Measurements from ENCODE around the gene KRTAP1-4.
"Not testable (repeated sequence)": the region's sequence is repeated elsewhere in the genome, so short reads cannot be mapped to it uniquely, and the experiment has no call there.

KRTAP1-4 gene

GRCh38 chr17:41046735-41047465 is 16.9 kb upstream of the KRTAP1-4 start, which contains the start of gene KRTAP2-1:
TSS of gene KRTAP2-1 (minus strand) at chr17:41047316. CDS start at chr17:41047267, 49 bp downstream.
- not testable (repeated sequence) for DNase-seq

GRCh38 chr17:41042953-41043352 is 13.0 kb upstream of the KRTAP1-4 start:
- DNase-seq: no peak

- not testable (repeated sequence) for DNase-seq
Observed at GRCh38 chr17:41040783-41041571, 11.0 kb upstream of the KRTAP1-4 start, which contains the start of gene KRTAP1-1. TSS of gene KRTAP1-1 (minus strand) at chr17:41041450. CDS start at chr17:41041397, 53 bp downstream.

GRCh38 chr17:41037853-41038350 is 7.9 kb upstream of the KRTAP1-4 start:
- no peak for DNase-seq

- DNase-seq: not testable (repeated sequence)
Observed at GRCh38 chr17:41034346-41034935, 4.4 kb upstream of the KRTAP1-4 start, which contains the start of gene KRTAP1-3. TSS of gene KRTAP1-3 (minus strand) at chr17:41034874. CDS start at chr17:41034821, 53 bp downstream.

- no peak for DNase-seq
Observed at GRCh38 chr17:41026715-41027471, 3.1 kb downstream of the KRTAP1-4 start, which contains the start of gene KRTAP1-5. TSS of gene KRTAP1-5 (minus strand) at chr17:41027208. CDS start at chr17:41027155, 53 bp downstream.

GRCh38 chr17:41024697-41025096 is 5.3 kb downstream of the KRTAP1-4 start:
- no peak for DNase-seq

- no peak for DNase-seq
Observed at GRCh38 chr17:41020336-41020735, 9.7 kb downstream of the KRTAP1-4 start.

GRCh38 chr17:41019415-41019814 is 10.6 kb downstream of the KRTAP1-4 start:
- no peak for DNase-seq

- DNase-seq: no peak
Observed at GRCh38 chr17:41018541-41018940, 11.5 kb downstream of the KRTAP1-4 start.

GRCh38 chr17:41016578-41017215 is 13.3 kb downstream of the KRTAP1-4 start:
- no peak for DNase-seq

- no peak for DNase-seq
Observed at GRCh38 chr17:41015454-41015853, 14.5 kb downstream of the KRTAP1-4 start.

GRCh38 chr17:41013606-41014005 is 16.4 kb downstream of the KRTAP1-4 start:
- no peak for DNase-seq

GRCh38 chr17:41013181-41013580 is 16.8 kb downstream of the KRTAP1-4 start:
- no peak for DNase-seq

GRCh38 chr17:41012326-41013120 is 17.5 kb downstream of the KRTAP1-4 start:
- no peak for DNase-seq

- DNase-seq: no peak
Observed at GRCh38 chr17:41010441-41010840, 19.6 kb downstream of the KRTAP1-4 start.

GRCh38 chr17:41009936-41010335 is 20.1 kb downstream of the KRTAP1-4 start:
- no peak for DNase-seq

- no peak for DNase-seq
Observed at GRCh38 chr17:41009301-41009760, 20.7 kb downstream of the KRTAP1-4 start.

GRCh38 chr17:41008811-41009210 is 21.2 kb downstream of the KRTAP1-4 start, which contains the start of gene KRTAP3-1:
TSS of gene KRTAP3-1 (minus strand) at chr17:41009128. CDS start at chr17:41009074, 54 bp downstream.
- DNase-seq: no peak

GRCh38 chr17:41004397-41004796 is 25.6 kb downstream of the KRTAP1-4 start:
- DNase-seq: no peak

GRCh38 chr17:41003926-41004325 is 26.1 kb downstream of the KRTAP1-4 start:
- no peak for DNase-seq
